HepG2 (cell line): ENCODE measurements around the gene SUMO1. TPM values are rescaled to one million over a fixed set of nuclear protein-coding genes. Genes with fewer than 3 reads are reported as not detected.

ENCODE experiments used
- BHLHE40 ChIP-seq: IDR thresholded peaks from 2 replicates; pipeline ENCODE4 v1.6.1; 2011; ENCODE audit warnings: low read length, improper control_type of control experiment
- CC2D1A ChIP-seq: sonication (generic); formaldehyde crosslinking; IDR thresholded peaks from 2 replicates; pipeline ENCODE4 v1.8.1; 2023; ENCODE audit warnings: mild to moderate bottlenecking, missing genetic modification reagents
- CENPX ChIP-seq: sonication (generic); formaldehyde crosslinking; IDR thresholded peaks from 2 replicates; pipeline ENCODE4 v1.9.0; 2021; ENCODE audit warnings: mild to moderate bottlenecking, missing genetic modification reagents, moderate library complexity
- CHCHD3 ChIP-seq: sonication (generic); formaldehyde crosslinking; IDR thresholded peaks from 2 replicates; pipeline ENCODE4 v1.8.0; 2022; ENCODE audit warnings: mild to moderate bottlenecking, missing genetic modification reagents, moderate library complexity
- DR1 ChIP-seq: sonication (generic); formaldehyde crosslinking; IDR thresholded peaks from 2 replicates; pipeline ENCODE4 v1.8.0; 2021; ENCODE audit warnings: mild to moderate bottlenecking, missing genetic modification reagents, inconsistent platforms
- ETV5 ChIP-seq: IDR thresholded peaks from 2 replicates; pipeline ENCODE4 v1.6.1; 2018; ENCODE audit warnings: missing biosample characterization, missing genetic modification reagents, inconsistent platforms, borderline replicate concordance
- FOXK2 ChIP-seq: fragments of 450-650 bp; IDR thresholded peaks from 2 replicates; pipeline ENCODE4 v1.6.1; 2016
- GMEB2 ChIP-seq: IDR thresholded peaks from 2 replicates; pipeline ENCODE4 v1.6.1; 2016; ENCODE audit warnings: missing biosample characterization, missing genetic modification reagents, low read depth
- HCFC1 ChIP-seq: fragments of 150-350 bp; IDR thresholded peaks from 2 replicates; pipeline ENCODE4 v1.6.1; 2014; ENCODE audit warnings: low read depth, low read length
- KDM5B ChIP-seq: sonication (generic); formaldehyde crosslinking; IDR thresholded peaks from 2 replicates; pipeline ENCODE4 v1.4.0; 2020; ENCODE audit warnings: missing genetic modification reagents, mild to moderate bottlenecking, borderline replicate concordance
- NFYC ChIP-seq: IDR thresholded peaks from 2 replicates; pipeline ENCODE4 v1.6.1; 2016; ENCODE audit warnings: missing genetic modification reagents, missing compliant biosample characterization
- PHF20 ChIP-seq: sonication (generic); formaldehyde crosslinking; IDR thresholded peaks from 2 replicates; pipeline ENCODE4 v1.5.0; 2020; ENCODE audit warnings: mild to moderate bottlenecking, missing genetic modification reagents
- RXRA ChIP-seq: sonication (generic); formaldehyde crosslinking; IDR thresholded peaks from 2 replicates; pipeline ENCODE4 v1.5.1; 2020; ENCODE audit warnings: missing genetic modification reagents
- THAP11 ChIP-seq: IDR thresholded peaks from 2 replicates; pipeline ENCODE4 v1.6.1; 2016; ENCODE audit warnings: missing biosample characterization, missing genetic modification reagents
- TMF1 ChIP-seq: sonication (generic); formaldehyde crosslinking; IDR thresholded peaks from 2 replicates; pipeline ENCODE4 v1.8.1; 2022; ENCODE audit warnings: low read depth, missing genetic modification reagents
- TRAFD1 ChIP-seq: sonication (generic); formaldehyde crosslinking; IDR thresholded peaks from 2 replicates; pipeline ENCODE4 v1.5.1; 2020; ENCODE audit warnings: missing genetic modification reagents, mild to moderate bottlenecking, borderline replicate concordance
- ZBTB33 ChIP-seq: sonication (generic); formaldehyde crosslinking; IDR thresholded peaks from 2 replicates; pipeline ENCODE4 v1.4.0; 2020; ENCODE audit warnings: missing genetic modification reagents
- ZFP90 ChIP-seq: sonication (generic); formaldehyde crosslinking; IDR thresholded peaks from 2 replicates; pipeline ENCODE4 v1.8.0; 2022; ENCODE audit warnings: missing genetic modification reagents, mild to moderate bottlenecking, inconsistent platforms, borderline replicate concordance
- ZMAT5 ChIP-seq: sonication (generic); formaldehyde crosslinking; IDR thresholded peaks from 2 replicates; pipeline ENCODE4 v1.5.0; 2020; ENCODE audit warnings: mild to moderate bottlenecking, low read depth, missing genetic modification reagents, borderline replicate concordance
- ZNF232 ChIP-seq: sonication (generic); formaldehyde crosslinking; IDR thresholded peaks from 2 replicates; pipeline ENCODE4 v1.4.0; 2020; ENCODE audit warnings: missing genetic modification reagents, borderline replicate concordance
- ZNF326 ChIP-seq: sonication (generic); formaldehyde crosslinking; IDR thresholded peaks from 2 replicates; pipeline ENCODE4 v1.4.0; 2020; ENCODE audit warnings: missing genetic modification reagents, borderline replicate concordance
- ZNF335 ChIP-seq: sonication (generic); formaldehyde crosslinking; IDR thresholded peaks from 2 replicates; pipeline ENCODE4 v1.4.0; 2020; ENCODE audit warnings: missing genetic modification reagents
- ZNF510 ChIP-seq: sonication (generic); formaldehyde crosslinking; IDR thresholded peaks from 2 replicates; pipeline ENCODE4 v1.4.0; 2020; ENCODE audit warnings: low read depth, mild to moderate bottlenecking, missing genetic modification reagents
- ZNF557 ChIP-seq: sonication (generic); formaldehyde crosslinking; IDR thresholded peaks from 2 replicates; pipeline ENCODE4 v1.4.0; 2020; ENCODE audit warnings: missing genetic modification reagents
- ZSCAN9 ChIP-seq: IDR thresholded peaks from 2 replicates; pipeline ENCODE4 v1.6.1; 2016; ENCODE audit warnings: borderline replicate concordance
- polyA plus RNA-seq, 8 experiments: library from polyadenylated mRNA; depleted of rRNA in 3 of 8; stranded (reverse) in 7 of 8; unstranded in 1 of 8; fragments of >200 nt; fragmentation: Illumina TruSeq in 4 of 8; extraction: Trizol in 4 of 8; gene quantifications; 2 replicates each; pipeline versions ENCODE4 v1.2.1 to v1.2.3, GENCODE V29; 2011 to 2016; ENCODE audit warnings: low read depth in 4 of 8, missing spikeins in 1 of 8, mixed read lengths in 1 of 8; ENCODE audit not compliant: insufficient read depth in 1 of 8
- total RNA-seq, 5 experiments: library from RNA; depleted of rRNA; stranded (reverse); fragments of >200 nt; fragmentation: Illumina TruSeq; extraction: Trizol; gene quantifications; 2 replicates each; pipeline ENCODE4 v1.2.3, GENCODE V29; 2016; ENCODE audit warnings: low read depth in 1 of 5

SUMO1 gene
- total and polyA plus RNA-seq, 2 of the 13 experiments (the other 11 are each of a cell fraction or from before 2014, with no cell fraction given): 101 to 173 TPM

- TF ChIP-seq RXRA (peak; percentile 52; the same call in 1 of the 2 replicates), ZMAT5 (CRISPR knock-in tag) (0 out of 2 replicates have a peak, but pooled peaks have one; percentile 42), CC2D1A (peak; percentile 67; the same call in 1 of the 2 replicates), ZNF326 (CRISPR knock-in tag) (0 out of 2 replicates have a peak, but pooled peaks have one; percentile 16), CHCHD3 (CRISPR knock-in tag) (no peak), FOXK2 (peak; percentile 30; the same call in 1 of the 2 replicates), TMF1 (CRISPR knock-in tag) (0 out of 2 replicates have a peak, but pooled peaks have one; percentile 22), ZNF335 (no peak), THAP11 (peak; percentile 88), CENPX (CRISPR knock-in tag) (no peak), NFYC (peak; percentile 24; the same call in 1 of the 2 replicates), PHF20 (CRISPR knock-in tag) (peak; percentile 85), ZSCAN9 (CRISPR knock-in tag) (no peak; the same call in 1 of the 2 replicates), GMEB2 (peak; percentile 87), ZNF510 (no peak), ZNF557 (CRISPR knock-in tag) (0 out of 2 replicates have a peak, but pooled peaks have one; percentile 46), KDM5B (CRISPR knock-in tag) (peak; percentile 92), ETV5 (CRISPR knock-in tag) (peak; percentile 94), ZFP90 (peak; percentile 52), ZNF232 (CRISPR knock-in tag) (peak; percentile 61; the same call in 1 of the 2 replicates), BHLHE40 (no peak), TRAFD1 (CRISPR knock-in tag) (no peak), ZBTB33 (CRISPR knock-in tag) (peak; percentile 27; the same call in 1 of the 2 replicates), HCFC1 (peak; percentile 32; the same call in 1 of the 2 replicates), DR1 (CRISPR knock-in tag) (peak; percentile 84)
Measured at GRCh38 chr2:202238234-202239197, at the start of gene SUMO1 (continued).
